ENCODE measurements around the gene S100A9. TPM values are rescaled to one million over a fixed set of nuclear protein-coding genes. Genes with fewer than 3 reads are reported as not detected.

Gene S100A9
- total RNA-seq, 1 donor from 2014 or later = 911 TPM

- Histone ChIP-seq H3K36me3 (no peaks in the 10 kb centered on the region), H3K27ac (no peak overlapping the region), H3K9me3 (no peaks in the 10 kb centered on the region), H3K4me3 (no peak overlapping the region), H3K4me1 (peaks cover 12% of the 10 kb centered on the region), H3K27me3 (ENCODE audit: low read depth) (peaks cover 8% of the 10 kb centered on the region)
- ATAC-seq = peak; percentile 63 to 80
- TF ChIP-seq, protein P1, sequence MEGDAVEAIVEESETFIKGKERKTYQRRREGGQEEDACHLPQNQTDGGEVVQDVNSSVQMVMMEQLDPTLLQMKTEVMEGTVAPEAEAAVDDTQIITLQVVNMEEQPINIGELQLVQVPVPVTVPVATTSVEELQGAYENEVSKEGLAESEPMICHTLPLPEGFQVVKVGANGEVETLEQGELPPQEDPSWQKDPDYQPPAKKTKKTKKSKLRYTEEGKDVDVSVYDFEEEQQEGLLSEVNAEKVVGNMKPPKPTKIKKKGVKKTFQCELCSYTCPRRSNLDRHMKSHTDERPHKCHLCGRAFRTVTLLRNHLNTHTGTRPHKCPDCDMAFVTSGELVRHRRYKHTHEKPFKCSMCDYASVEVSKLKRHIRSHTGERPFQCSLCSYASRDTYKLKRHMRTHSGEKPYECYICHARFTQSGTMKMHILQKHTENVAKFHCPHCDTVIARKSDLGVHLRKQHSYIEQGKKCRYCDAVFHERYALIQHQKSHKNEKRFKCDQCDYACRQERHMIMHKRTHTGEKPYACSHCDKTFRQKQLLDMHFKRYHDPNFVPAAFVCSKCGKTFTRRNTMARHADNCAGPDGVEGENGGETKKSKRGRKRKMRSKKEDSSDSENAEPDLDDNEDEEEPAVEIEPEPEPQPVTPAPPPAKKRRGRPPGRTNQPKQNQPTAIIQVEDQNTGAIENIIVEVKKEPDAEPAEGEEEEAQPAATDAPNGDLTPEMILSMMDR (IDR thresholded peaks at IDR 0.05) = peak; percentile 50
- intact Hi-C loops (cut with DNase I) = no loop called here
- peak; percentile 90 for DNase-seq
These were observed 2.1 kb upstream of the S100A9 start for GRCh38 chr1:153355445-153356071.

DNA sequence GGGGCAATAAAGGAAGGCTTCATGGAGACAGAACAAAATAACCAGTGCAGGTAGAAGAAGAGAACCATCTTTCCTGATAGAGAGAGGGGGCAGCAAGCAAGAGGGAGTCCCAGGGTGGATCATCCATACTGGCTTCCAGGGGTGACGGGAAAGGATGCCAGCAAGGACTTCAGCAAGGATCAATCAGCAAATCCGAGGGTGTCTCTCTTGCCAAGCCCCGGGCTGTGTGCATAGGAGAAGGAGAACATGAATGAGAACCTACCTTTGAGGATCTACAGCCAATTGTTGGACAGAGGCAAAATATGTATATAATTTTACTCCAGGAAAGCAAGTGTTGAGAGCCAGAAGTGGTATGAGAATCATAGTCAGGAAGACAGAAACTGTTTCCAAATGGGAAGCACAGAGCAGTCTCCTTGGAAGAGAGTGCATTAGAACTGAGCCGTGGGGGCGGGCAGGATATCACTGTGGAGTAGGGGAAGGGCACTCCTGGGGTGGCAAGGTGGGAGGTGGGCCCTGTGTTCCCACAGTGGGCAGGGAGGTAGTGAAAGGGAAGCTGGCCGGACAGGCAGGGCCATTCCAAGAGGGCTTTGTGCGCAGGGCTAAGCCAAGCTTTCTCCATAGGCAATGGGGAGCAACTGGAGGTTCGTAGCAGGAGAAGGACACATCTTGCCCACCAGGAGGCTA lies 1.1 kb upstream of the S100A9 start:
- peaks cover 12% of the 10 kb centered on the region for H3K4me1 ChIP-seq
- DNase-seq = no peak
- H3K36me3 ChIP-seq = no peaks in the 10 kb centered on the region
- peak overlapping the region; percentile 80 for H3K27ac ChIP-seq
- TF ChIP-seq, protein P1 (IDR thresholded peaks at IDR 0.05) = no peak
- intact Hi-C loops (cut with DNase I) = no loop called here
- H3K9me3 ChIP-seq = no peaks in the 10 kb centered on the region
- H3K27me3 ChIP-seq (ENCODE audit: low read depth) = peaks cover 4% of the 10 kb centered on the region
- no peak overlapping the region for H3K4me3 ChIP-seq
- ATAC-seq = no peak

DNA sequence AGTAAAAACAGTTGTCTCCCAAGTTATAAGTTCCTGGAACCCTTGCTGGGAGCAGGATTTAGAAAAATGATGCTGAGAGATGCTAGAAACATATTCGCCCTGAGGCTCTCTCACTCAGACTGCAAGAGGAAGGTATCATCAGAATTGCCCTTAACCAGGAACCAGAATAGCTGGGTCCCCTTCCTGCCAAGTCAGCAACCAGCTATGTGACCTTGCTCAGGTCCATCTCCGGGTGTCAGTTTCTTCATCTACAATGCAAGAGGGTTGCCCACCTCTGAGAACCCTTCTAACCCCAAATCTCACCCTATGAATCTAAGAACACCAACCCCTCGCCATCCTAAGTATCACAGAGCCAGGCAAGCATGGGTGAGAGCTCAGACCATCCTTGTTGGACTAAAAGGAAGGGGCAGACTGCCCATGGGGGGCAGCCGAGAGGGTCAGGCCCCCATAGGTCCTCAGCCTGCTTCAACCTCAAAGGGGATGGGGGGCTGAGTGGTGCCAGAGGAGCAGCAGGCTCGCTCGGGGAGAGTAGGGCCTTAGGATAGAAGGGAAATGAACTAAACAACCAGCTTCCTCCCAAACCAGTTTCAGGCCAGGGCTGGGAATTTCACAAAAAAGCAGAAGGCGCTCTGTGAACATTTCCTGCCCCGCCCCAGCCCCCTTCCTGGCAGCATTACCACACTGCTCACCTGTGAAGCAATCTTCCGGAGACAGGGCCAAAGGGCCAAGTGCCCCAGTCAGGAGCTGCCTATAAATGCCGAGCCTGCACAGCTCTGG lies 390 bp upstream of the S100A9 start:
- no peaks in the 10 kb centered on the region for H3K36me3 ChIP-seq
- peaks cover 12% of the 10 kb centered on the region for H3K4me1 ChIP-seq
- intact Hi-C loops (cut with DNase I) = no loop called here
- peak overlapping the region; percentile 44 for H3K4me3 ChIP-seq
- TF ChIP-seq, protein P1 (IDR thresholded peaks at IDR 0.05) = no peak
- H3K27ac ChIP-seq = peak overlapping the region; percentile 80
- DNase-seq (peak; percentile 94), ATAC-seq (peak; percentile 92)
- H3K9me3 ChIP-seq = no peaks in the 10 kb centered on the region
- H3K27me3 ChIP-seq (ENCODE audit: low read depth) = no peaks in the 10 kb centered on the region

GRCh38 chr1:153358691-153358975 lies 979 bp downstream of the S100A9 start:
- Histone ChIP-seq H3K4me3 (peak overlapping the region; percentile 44), H3K36me3 (no peaks in the 10 kb centered on the region), H3K27me3 (ENCODE audit: low read depth) (no peaks in the 10 kb centered on the region), H3K27ac (peak overlapping the region; percentile 80), H3K9me3 (no peaks in the 10 kb centered on the region), H3K4me1 (peaks cover 12% of the 10 kb centered on the region)
- TF ChIP-seq, protein P1 (IDR thresholded peaks at IDR 0.05) = no peak
- intact Hi-C loops (cut with DNase I) = no loop called here
- DNase-seq (no peak), ATAC-seq (no peak)

DNA sequence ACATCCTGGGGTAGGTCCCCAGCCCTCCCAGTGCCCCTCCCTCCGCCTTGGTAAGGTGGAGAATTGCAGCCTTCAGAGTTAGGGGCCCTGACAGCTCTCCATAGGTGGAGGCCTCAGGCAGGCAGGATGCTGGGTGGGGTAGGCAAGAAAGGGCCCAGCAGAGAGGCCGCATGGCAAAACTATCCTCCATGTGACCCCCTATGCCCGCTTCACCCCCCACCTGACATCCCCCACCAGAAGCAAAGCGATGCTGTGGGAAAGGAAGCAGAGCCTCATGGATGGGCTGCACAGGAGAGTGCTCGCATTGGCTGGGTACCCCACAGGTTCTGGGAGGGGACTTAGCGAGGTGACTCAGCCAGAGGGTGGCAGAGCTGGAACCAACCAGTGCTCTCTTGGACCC lies 1.6 kb downstream of the S100A9 start:
- H3K9me3 ChIP-seq = no peaks in the 10 kb centered on the region
- intact Hi-C loops (cut with DNase I) = no loop called here
- peaks cover 12% of the 10 kb centered on the region for H3K4me1 ChIP-seq
- no peaks in the 10 kb centered on the region for H3K36me3 ChIP-seq
- ATAC-seq (no peak), DNase-seq (no peak)
- peak overlapping the region; percentile 44 for H3K4me3 ChIP-seq
- H3K27me3 ChIP-seq (ENCODE audit: low read depth) = no peaks in the 10 kb centered on the region
- TF ChIP-seq, protein P1 (IDR thresholded peaks at IDR 0.05) = no peak
- peak overlapping the region; percentile 80 for H3K27ac ChIP-seq
